ENCODE data around the gene ZNF688. TPM values are rescaled to one million over a fixed set of nuclear protein-coding genes. Genes with fewer than 3 reads are reported as not detected.

ZNF688 gene
- total and polyA plus RNA-seq, 2 of the 13 experiments (the other 11 are each of a cell fraction or from before 2014, with no cell fraction given): 2.4 to 5.4 TPM

DNA sequence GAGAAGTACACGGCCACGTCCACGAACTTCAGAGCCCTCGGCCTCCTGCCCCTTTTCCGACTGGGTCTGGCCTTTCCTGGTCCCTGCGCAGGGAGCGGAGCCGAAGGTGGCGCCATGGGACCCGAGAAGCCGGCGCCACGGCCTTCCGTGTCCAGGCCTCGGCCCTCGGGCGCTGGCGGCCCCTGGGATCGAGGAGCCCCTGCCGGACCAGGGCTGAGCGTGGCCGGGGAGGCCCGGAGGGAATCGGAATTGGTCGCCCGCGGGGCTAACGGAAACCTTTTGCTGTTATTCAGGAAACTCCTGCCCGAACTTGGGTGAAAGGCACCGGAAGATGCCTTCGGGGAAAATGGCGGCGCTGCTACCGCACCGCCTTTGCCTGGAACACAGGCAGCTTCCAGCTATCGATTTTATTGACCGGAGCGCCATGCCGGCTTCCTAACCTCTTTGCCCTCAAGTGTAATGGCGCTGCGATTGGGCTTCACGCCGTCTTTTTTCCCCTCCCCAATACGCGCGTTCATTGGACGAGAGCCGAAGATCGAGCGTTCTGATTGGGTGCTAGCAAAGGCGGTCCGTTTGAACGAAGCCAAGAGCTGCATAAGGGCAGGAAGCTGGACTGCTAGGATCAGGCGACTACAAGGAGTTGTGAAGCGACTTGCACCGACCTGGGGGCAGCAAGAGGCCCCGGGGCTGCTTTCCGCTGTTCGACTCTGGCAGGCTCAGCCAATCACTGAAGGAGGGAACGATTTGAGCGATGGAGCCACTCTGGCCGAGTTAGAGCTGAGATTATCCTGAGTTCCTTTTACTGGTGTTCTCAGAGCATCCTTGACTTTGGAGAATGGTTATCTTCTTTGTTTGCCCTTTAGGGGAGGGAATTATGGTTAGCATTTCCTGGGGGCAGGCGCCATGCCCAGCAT lies 38.7 kb upstream of the ZNF688 start, which contains the start of gene ZNF689 (continued):
- TF ChIP-seq ZC3H4 (CRISPR knock-in tag; IDR thresholded peaks at IDR 0.05; ENCODE audit: borderline replicate concordance): peak; percentile 95
- no peak for TF ChIP-seq GTF2F1 (IDR thresholded peaks at IDR 0.05; ENCODE audit: low read length)
- TF ChIP-seq, protein P1, sequence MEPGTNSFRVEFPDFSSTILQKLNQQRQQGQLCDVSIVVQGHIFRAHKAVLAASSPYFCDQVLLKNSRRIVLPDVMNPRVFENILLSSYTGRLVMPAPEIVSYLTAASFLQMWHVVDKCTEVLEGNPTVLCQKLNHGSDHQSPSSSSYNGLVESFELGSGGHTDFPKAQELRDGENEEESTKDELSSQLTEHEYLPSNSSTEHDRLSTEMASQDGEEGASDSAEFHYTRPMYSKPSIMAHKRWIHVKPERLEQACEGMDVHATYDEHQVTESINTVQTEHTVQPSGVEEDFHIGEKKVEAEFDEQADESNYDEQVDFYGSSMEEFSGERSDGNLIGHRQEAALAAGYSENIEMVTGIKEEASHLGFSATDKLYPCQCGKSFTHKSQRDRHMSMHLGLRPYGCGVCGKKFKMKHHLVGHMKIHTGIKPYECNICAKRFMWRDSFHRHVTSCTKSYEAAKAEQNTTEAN (CRISPR knock-in tag; conservative IDR thresholded peaks at IDR 0.05): peak; percentile 62; the same call in 1 of the 2 replicates
- TF ChIP-seq GABPA (IDR thresholded peaks at IDR 0.05; ENCODE audit: low read depth, low read length): peak; percentile 48
- TF ChIP-seq GABPA (CRISPR knock-in tag; IDR thresholded peaks at IDR 0.05; ENCODE audit: low read depth): peak; percentile 85
- peak; percentile 72; the same call in 1 of the 2 replicates for TF ChIP-seq DR1 (CRISPR knock-in tag; IDR thresholded peaks at IDR 0.05)
- no peak for TF ChIP-seq ZNF484 (CRISPR knock-in tag; IDR thresholded peaks at IDR 0.05; ENCODE audit: borderline replicate concordance, low read depth)
- TF ChIP-seq, protein P2, sequence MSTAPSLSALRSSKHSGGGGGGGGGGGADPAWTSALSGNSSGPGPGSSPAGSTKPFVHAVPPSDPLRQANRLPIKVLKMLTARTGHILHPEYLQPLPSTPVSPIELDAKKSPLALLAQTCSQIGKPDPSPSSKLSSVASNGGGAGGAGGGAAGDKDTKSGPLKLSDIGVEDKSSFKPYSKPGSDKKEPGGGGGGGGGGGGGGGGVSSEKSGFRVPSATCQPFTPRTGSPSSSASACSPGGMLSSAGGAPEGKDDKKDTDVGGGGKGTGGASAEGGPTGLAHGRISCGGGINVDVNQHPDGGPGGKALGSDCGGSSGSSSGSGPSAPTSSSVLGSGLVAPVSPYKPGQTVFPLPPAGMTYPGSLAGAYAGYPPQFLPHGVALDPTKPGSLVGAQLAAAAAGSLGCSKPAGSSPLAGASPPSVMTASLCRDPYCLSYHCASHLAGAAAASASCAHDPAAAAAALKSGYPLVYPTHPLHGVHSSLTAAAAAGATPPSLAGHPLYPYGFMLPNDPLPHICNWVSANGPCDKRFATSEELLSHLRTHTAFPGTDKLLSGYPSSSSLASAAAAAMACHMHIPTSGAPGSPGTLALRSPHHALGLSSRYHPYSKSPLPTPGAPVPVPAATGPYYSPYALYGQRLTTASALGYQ (CRISPR knock-in tag; IDR thresholded peaks at IDR 0.05): peak; percentile 72; the same call in 1 of the 2 replicates
- TF ChIP-seq NFYB (CRISPR knock-in tag; IDR thresholded peaks at IDR 0.05): peak; percentile 100
- TF ChIP-seq ZSCAN31 (CRISPR knock-in tag; IDR thresholded peaks at IDR 0.05; ENCODE audit: low read depth): peak; percentile 79
- TF ChIP-seq, protein P3, sequence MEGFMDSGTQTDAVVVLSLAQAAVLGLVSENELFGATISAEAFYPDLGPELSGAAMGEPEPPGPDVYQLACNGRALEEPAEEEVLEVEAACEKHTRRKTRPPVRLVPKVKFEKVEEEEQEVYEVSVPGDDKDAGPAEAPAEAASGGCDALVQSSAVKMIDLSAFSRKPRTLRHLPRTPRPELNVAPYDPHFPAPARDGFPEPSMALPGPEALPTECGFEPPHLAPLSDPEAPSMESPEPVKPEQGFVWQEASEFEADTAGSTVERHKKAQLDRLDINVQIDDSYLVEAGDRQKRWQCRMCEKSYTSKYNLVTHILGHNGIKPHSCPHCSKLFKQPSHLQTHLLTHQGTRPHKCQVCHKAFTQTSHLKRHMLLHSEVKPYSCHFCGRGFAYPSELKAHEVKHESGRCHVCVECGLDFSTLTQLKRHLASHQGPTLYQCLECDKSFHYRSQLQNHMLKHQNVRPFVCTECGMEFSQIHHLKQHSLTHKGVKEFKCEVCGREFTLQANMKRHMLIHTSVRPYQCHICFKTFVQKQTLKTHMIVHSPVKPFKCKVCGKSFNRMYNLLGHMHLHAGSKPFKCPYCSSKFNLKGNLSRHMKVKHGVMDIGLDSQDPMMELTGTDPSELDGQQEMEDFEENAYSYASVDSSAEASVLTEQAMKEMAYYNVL (CRISPR knock-in tag; IDR thresholded peaks at IDR 0.05; ENCODE audit: borderline replicate concordance): peak; percentile 74
- TF ChIP-seq, protein P4, sequence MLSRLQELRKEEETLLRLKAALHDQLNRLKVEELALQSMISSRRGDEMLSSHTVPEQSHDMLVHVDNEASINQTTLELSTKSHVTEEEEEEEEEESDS (CRISPR knock-in tag; IDR thresholded peaks at IDR 0.05; ENCODE audit: borderline replicate concordance): peak; percentile 74; the same call in 1 of the 2 replicates
- no peak for TF ChIP-seq SNRNP70 (IDR thresholded peaks at IDR 0.05; ENCODE audit: low read depth, low read length)
- TF ChIP-seq NR2F6 (IDR thresholded peaks at IDR 0.05): peak; percentile 74; the same call in 1 of the 2 replicates
- peak; percentile 58; the same call in 1 of the 2 replicates for TF ChIP-seq NR2F6 (CRISPR knock-in tag; IDR thresholded peaks at IDR 0.05)
- peak; percentile 90 for TF ChIP-seq ZBTB3 (CRISPR knock-in tag; IDR thresholded peaks at IDR 0.05; ENCODE audit: borderline replicate concordance, low read depth)
- TF ChIP-seq, protein P5, sequence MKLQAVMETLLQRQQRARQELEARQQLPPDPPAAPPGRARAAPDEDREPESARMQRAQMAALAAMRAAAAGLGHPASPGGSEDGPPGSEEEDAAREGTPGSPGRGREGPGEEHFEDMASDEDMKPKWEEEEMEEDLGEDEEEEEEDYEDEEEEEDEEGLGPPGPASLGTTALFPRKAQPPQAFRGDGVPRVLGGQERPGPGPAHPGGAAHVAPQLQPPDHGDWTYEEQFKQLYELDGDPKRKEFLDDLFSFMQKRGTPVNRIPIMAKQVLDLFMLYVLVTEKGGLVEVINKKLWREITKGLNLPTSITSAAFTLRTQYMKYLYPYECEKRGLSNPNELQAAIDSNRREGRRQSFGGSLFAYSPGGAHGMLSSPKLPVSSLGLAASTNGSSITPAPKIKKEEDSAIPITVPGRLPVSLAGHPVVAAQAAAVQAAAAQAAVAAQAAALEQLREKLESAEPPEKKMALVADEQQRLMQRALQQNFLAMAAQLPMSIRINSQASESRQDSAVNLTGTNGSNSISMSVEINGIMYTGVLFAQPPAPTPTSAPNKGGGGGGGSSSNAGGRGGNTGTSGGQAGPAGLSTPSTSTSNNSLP (IDR thresholded peaks at IDR 0.05; ENCODE audit: low read depth, low read length): no peak
- peak; percentile 97; the same call in 1 of the 2 replicates for TF ChIP-seq ZNF124 (CRISPR knock-in tag; IDR thresholded peaks at IDR 0.05)
- no peak for TF ChIP-seq ZNF674 (CRISPR knock-in tag; IDR thresholded peaks at IDR 0.05; ENCODE audit: low read depth)
- peak; percentile 93 for TF ChIP-seq RBFOX2 (IDR thresholded peaks at IDR 0.05; ENCODE audit: low read depth, low read length)
- TF ChIP-seq ZNF629 (CRISPR knock-in tag; conservative IDR thresholded peaks at IDR 0.05): peak; percentile 31

Measured in HepG2 (cell line).